Panc1 (cell line): ENCODE data around the gene IQCH. TPM values are rescaled to one million over a fixed set of nuclear protein-coding genes. Genes with fewer than 3 reads are reported as not detected.

Experiments
- ATAC-seq: fragments of 200-7000 bp; cut with Tn5 transposase; 2 replicates; pipeline ENCODE4 v1.9.1; 2020; ENCODE audit warnings: mild to moderate bottlenecking, moderate library complexity
- BruUV-seq: library from RNA; stranded (reverse); fragments of 400-500 nt; replicated peaks from 2 replicates; lab custom pipeline; 2021; lab: Mats Ljungman, UMichigan
- CTCF ChIA-PET: fragments of 300-600 bp; sonication (Branson Sonifier 250); formaldehyde crosslinking; loops from one replicate; lab custom pipeline; 2022; ENCODE audit warnings: antibody characterized with exemption; lab: Charles Lee
- POLR2A ChIA-PET: fragments of 300-600 bp; sonication (Branson Sonifier 250); formaldehyde crosslinking; loops from one replicate; lab custom pipeline; 2022; ENCODE audit warnings: antibody characterized with exemption; lab: Charles Lee
- DNase-seq: peaks from one replicate; pipeline ENCODE4 v3.0.0-alpha.2; 2010; ENCODE audit warnings: low read depth, low spot score
- H3K27ac ChIP-seq: 2 replicates; pipeline ENCODE4 v1.5.1; 2011; ENCODE audit warnings: mild to moderate bottlenecking, low read length, inconsistent platforms
- H3K27me3 ChIP-seq: fragments of 200-500 bp; sonication (Bioruptor generic); 2 replicates; pipeline ENCODE4 v1.6.0; 2014; ENCODE audit warnings: low read length, inconsistent platforms; ENCODE audit not compliant: control insufficient read depth, insufficient read depth
- H3K36me3 ChIP-seq: fragments of 200-500 bp; sonication (Bioruptor generic); 2 replicates; pipeline ENCODE4 v1.5.1; 2014; ENCODE audit warnings: inconsistent platforms, mild to moderate bottlenecking, low read length, moderate library complexity; ENCODE audit not compliant: control insufficient read depth, insufficient read depth
- H3K4me1 ChIP-seq: 2 replicates; pipeline ENCODE4 v1.5.1; 2011; ENCODE audit warnings: inconsistent platforms, mild to moderate bottlenecking, low read length, moderate library complexity; ENCODE audit not compliant: control insufficient read depth, insufficient read depth
- H3K4me3 ChIP-seq, 2 experiments: 2 replicates each; pipeline ENCODE4 v1.5.1; 2011 to 2012; ENCODE audit warnings: low read depth in 2 of 2, low read length in 2 of 2, mild to moderate bottlenecking in 2 of 2, inconsistent platforms in 1 of 2, moderate library complexity in 1 of 2
- H3K9me3 ChIP-seq: fragments of 200-500 bp; sonication (Bioruptor generic); 2 replicates; pipeline ENCODE4 v1.5.1; 2014; ENCODE audit warnings: low read depth, mild to moderate bottlenecking, inconsistent platforms, low read length, moderate library complexity; ENCODE audit not compliant: control insufficient read depth, insufficient read depth
- CTCF ChIP-seq: fragments of 450-650 bp; IDR thresholded peaks from 2 replicates; pipeline ENCODE4 v1.5.1; 2017; ENCODE audit warnings: mild to moderate bottlenecking
- POLR2AphosphoS5 ChIP-seq: IDR thresholded peaks from 2 replicates; pipeline ENCODE4 v1.6.1; 2012; ENCODE audit warnings: mild to moderate bottlenecking, low read depth, low read length, moderate library complexity
- REST ChIP-seq, 2 experiments: IDR thresholded peaks; 2 replicates each; pipeline ENCODE4 v1.6.1; 2011 to 2012; ENCODE audit warnings: low read depth in 2 of 2, control low read depth in 1 of 2, low read length in 1 of 2, mild to moderate bottlenecking in 1 of 2, moderate library complexity in 1 of 2; ENCODE audit not compliant: insufficient read depth in 1 of 2
- SIN3A ChIP-seq: IDR thresholded peaks from 2 replicates; pipeline ENCODE4 v1.6.1; 2012; ENCODE audit warnings: low read depth, mild to moderate bottlenecking, low read length, moderate library complexity, borderline replicate concordance; ENCODE audit not compliant: insufficient read depth
- TCF7L2 ChIP-seq: IDR thresholded peaks from 2 replicates; pipeline ENCODE4 v1.6.1; 2011; ENCODE audit warnings: mild to moderate bottlenecking, low read depth, low read length, inconsistent platforms
- in situ Hi-C: cut with HindIII; loops from 2 replicates; pipeline ENCODE4 v1.10.0; 2016; ENCODE audit warnings: low sequenced_read_pairs, low pct_unique_long_range_greater_than_20kb
- intact Hi-C: fragments of 100-400 bp; cut with micrococcal nuclease; formaldehyde crosslinking; loops from one replicate; pipeline ENCODE4 v1.10.0; 2022; ENCODE audit not compliant: unreplicated experiment
- total RNA-seq: library from RNA; stranded (reverse); gene quantifications from one replicate; pipeline ENCODE4 v1.2.1, GENCODE V29; 2021; ENCODE audit not compliant: unreplicated experiment

IQCH gene
- total RNA-seq, 1 experiment from 2014 or later: 3.9 TPM

- Histone ChIP-seq H3K27me3 (no peaks in the 10 kb centered on the region), H3K27ac (no peak overlapping the region), H3K4me1 (peaks cover 12% of the 10 kb centered on the region), H3K9me3 (no peaks in the 10 kb centered on the region), H3K36me3 (no peaks in the 10 kb centered on the region), H3K4me3 (no peak overlapping the region)
- no TSS peak for BruUV-seq
- ChIA-PET POLR2A (no interaction called here), CTCF (no interaction called here)
- ATAC-seq (no peak), DNase-seq (no peak)
- intact Hi-C loops: no loop called here
- in situ Hi-C loops: no loop called here
- TF ChIP-seq TCF7L2 (no peak), REST (IDR thresholded peaks at IDR 0.05; ENCODE audit: insufficient read depth in 1 of 2, low read depth in 2 of 2, low read length in 1 of 2) (no peak), POLR2AphosphoS5 (no peak), SIN3A (no peak), CTCF (no peak)
Measured at GRCh38 chr15:67416891-67417290, 162.3 kb downstream of the IQCH start.

GRCh38 chr15:67419705-67420104, 165.1 kb downstream of the IQCH start:
- in situ Hi-C loops: no loop called here
- DNase-seq: no peak
- Histone ChIP-seq H3K27me3 (no peaks in the 10 kb centered on the region), H3K4me1 (0 out of 2 replicates have a peak, but pooled peaks cover 2% of the 10 kb centered on the region), H3K36me3 (no peaks in the 10 kb centered on the region), H3K27ac (no peak overlapping the region), H3K9me3 (no peaks in the 10 kb centered on the region), H3K4me3 (no peak overlapping the region)
- ATAC-seq: no peak
- intact Hi-C loops: no loop called here
- no TSS peak for BruUV-seq
- TF ChIP-seq SIN3A (no peak), CTCF (no peak), TCF7L2 (no peak), POLR2AphosphoS5 (no peak), REST (IDR thresholded peaks at IDR 0.05; ENCODE audit: insufficient read depth in 1 of 2, low read depth in 2 of 2, low read length in 1 of 2) (no peak)
- ChIA-PET CTCF (no interaction called here), POLR2A (no interaction called here)
